CD4-positive, alpha-beta T cell treated with Interleukin-17A for 1 hour (primary cell): Measurements from ENCODE around the gene NAT10.

Source experiments
- DNase-seq: peaks from one replicate; pipeline ENCODE4 v3.0.0-alpha.2; 2020

NAT10 gene

DNA sequence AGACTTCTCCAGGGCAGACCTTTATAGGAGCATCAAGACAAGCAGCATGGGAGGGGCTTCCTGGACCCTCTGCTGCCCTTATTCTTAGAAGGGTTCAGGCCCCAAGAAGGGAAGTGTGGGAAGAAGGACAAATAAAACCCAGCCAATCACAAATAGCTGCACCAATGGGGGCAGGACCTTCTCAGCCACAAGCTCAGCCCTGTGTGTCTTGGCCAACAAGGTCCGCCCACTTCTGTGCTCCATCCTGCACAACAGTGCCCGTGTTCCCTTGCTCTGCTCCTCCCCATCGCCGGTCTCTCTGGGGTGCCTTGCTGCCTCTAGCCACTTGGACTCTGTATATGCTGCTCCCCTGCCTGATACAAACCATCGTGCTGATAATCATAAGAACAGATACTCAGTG lies 86.1 kb downstream of the NAT10 start:
- no peak for DNase-seq

GRCh38 chr11:34192481-34193401 lies 87.3 kb downstream of the NAT10 start:
- no peak for DNase-seq

DNA sequence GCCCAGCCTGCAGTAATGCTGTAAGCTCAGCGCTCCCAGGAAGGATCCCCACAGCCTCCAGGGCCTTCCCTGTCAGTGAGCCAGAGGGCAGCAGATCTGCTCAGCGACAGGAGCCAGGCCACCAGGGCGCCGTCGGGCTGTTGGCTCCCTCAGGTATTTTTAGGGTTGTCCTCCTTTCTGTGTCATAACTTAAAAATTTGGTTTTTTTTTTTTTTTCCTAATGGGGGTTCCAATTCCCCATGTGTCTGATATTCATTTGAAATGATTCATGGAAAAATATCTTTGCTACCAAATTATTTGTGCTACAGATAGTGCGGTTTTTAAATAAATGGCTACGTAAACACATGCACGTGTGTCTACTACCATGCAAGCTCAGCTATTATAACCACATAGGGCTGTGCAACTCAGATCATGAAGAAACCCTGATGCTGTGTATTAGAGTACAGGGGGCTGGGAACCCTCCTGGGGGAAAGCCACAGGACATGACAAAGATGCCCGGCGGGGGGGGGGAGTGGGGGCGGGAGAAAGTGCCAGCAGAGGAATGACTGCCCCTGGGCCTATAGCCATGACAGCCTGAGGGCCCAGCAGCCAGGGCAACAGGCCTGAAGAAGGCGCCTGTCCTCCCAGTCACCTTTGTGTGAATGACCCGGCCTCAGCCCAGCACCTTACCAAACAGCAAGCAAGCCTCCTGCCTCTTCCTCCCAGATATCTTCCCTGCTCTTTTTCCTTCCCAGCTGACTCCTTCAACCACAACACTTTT lies 89.3 kb downstream of the NAT10 start:
- DNase-seq: no peak
